D721Med (cell line): ENCODE data around the gene KIF26A.

Experiments
- DNase-seq: peaks from one replicate; pipeline ENCODE4 v3.0.0; 2011; ENCODE audit warnings: low spot score; ENCODE audit not compliant: insufficient read length
- FAIRE-seq: peaks from 2 replicates; lab custom pipeline; 2011; peaks lifted over from hg19 to GRCh38; lab: Jason Lieb, UNC
- TF ChIP-seq, protein P1 (sequence below): IDR thresholded peaks from 2 replicates; pipeline ENCODE4 v1.5.1; 2012; ENCODE audit warnings: mild to moderate bottlenecking, control low read depth; ENCODE audit not compliant: insufficient read depth; ENCODE audit errors: missing control alignments

Gene KIF26A

DNA sequence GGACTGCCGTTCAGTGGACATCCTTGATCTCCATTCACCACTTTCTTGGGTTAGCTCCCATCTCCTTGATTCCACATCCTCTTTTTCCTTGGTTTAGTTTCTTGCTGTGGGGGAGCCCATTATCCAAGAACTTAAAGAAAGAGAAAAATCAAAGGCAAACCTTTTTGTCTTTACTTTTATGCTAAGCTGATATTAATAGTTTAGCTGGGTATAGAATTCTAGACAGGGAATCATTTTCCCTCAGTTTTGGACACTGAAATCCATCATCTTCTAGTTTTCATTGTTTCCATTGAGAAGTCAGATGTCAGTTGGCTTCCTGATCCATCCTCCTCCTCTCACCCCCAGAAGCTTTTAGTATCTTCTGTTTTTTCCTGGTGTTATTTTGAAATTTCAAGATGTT is 8.8 kb upstream of the KIF26A start:
- TF ChIP-seq, protein P1, sequence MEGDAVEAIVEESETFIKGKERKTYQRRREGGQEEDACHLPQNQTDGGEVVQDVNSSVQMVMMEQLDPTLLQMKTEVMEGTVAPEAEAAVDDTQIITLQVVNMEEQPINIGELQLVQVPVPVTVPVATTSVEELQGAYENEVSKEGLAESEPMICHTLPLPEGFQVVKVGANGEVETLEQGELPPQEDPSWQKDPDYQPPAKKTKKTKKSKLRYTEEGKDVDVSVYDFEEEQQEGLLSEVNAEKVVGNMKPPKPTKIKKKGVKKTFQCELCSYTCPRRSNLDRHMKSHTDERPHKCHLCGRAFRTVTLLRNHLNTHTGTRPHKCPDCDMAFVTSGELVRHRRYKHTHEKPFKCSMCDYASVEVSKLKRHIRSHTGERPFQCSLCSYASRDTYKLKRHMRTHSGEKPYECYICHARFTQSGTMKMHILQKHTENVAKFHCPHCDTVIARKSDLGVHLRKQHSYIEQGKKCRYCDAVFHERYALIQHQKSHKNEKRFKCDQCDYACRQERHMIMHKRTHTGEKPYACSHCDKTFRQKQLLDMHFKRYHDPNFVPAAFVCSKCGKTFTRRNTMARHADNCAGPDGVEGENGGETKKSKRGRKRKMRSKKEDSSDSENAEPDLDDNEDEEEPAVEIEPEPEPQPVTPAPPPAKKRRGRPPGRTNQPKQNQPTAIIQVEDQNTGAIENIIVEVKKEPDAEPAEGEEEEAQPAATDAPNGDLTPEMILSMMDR = no peak
- DNase-seq = no peak
- no peak for FAIRE-seq

DNA sequence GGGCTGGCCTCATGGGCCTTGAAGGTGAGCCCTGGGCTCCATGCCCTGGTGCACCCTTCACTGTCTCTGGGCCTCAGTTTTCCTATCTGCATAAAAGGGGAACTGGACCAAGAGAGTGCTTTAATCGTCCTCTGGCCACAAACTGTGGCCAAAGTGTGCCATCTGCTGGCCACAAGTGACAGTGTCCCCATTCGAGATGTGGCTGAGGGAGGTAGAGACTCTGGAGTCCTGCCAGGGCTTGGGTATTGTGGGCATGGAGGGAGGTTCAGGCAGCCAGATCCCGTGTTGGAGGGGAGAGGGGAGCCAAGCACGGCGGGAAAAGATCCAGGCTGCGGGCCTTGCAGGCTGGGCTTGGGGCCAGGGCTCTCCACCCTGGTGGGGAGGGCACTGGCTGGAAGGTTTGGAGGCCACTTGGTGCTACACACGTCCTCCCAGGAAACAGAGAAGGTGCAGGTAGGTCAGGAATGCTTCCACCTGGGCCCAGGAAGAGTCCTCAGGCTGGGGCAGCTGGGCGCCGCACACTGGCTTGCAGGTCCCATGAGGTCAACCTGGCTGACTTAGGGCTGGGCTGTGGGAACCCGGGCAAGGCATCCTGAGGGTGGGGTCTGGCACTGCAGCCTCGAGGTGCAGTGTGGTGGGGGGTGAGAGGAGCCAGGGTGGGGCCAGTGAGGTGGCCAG is 7.3 kb upstream of the KIF26A start:
- FAIRE-seq = no peak
- no peak for DNase-seq
- TF ChIP-seq, protein P1 = peak; percentile 75

DNA sequence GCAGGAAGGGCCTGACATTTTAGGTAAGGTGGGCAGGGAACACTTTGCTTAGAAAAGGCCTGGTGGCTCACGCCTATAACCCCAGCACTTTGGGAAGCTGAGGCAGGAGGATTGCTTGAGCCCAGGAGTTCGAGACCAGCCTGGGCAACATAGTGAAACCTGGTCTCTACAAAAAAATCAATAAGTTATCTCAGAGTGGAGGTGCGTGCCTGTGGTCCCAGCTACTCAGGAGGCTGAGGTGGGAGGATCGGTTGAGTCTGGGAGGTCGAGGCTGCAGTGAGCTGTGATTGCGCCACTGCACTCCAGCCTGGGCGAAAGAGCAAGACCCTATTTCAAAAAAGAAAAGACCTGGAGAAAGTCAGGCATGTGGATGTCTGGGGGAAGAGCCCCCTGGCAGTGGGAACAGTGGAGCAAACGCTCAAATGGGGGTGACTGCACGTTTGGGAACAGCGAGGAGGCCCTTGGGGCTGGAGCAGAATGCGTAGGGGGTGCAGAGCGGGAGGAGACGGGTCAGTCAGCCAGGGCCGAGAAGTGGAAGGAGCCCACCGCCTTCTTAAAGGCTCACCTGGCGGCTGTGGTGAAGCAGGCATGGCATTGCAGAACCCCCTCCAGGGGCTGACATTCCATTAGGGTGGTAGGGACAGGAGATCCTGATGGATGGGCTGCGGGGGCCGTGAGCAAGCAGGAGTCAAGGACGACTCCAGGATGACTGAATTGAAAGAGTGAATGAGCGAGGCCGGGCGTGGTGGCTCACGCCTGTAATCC is 6.2 kb upstream of the KIF26A start:
- TF ChIP-seq, protein P1 = no peak
- no peak for DNase-seq
- no peak for FAIRE-seq

DNA sequence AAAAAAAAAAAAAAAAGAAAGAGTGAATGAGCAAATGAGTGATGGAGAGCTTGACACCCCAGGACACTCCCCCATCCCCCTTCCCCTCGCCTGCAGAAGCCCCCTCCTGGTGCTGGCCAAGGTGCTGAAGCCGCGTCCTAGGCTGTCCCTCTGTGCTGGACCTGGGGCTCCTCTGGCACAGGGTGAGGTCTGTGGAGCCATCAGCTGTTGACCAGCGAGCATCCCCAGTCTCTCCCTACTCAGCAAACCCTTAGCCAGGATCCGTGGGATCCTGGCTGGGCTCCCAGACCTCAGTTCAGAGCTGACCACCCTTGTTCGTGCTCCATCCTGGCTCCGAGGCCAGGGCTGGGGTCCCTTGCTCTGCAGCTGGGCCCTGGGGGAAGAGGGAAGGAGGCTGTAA is 5.4 kb upstream of the KIF26A start:
- TF ChIP-seq, protein P1 = no peak
- no peak for FAIRE-seq
- DNase-seq = no peak

DNA sequence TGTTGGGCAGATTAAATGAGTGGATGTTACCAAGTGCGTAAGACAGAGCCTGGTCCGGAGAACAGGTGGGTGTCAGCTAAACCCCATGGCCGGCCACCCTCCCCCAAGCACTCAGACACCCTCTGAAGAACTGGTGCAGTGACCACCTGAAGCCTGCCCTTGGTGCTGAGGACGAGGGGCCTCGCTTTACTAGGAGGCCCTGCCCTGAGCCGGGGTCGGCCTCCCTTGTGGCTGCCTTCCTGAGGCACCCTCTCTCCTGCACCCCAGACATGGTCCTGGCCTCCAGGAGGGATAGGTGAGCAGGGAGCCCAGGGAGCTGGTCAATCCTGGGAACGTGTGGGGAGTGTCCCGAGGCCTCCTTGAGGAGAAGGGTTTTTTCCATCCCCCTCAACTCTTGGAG is 4.9 kb upstream of the KIF26A start:
- TF ChIP-seq, protein P1 = no peak
- FAIRE-seq = no peak
- no peak for DNase-seq

DNA sequence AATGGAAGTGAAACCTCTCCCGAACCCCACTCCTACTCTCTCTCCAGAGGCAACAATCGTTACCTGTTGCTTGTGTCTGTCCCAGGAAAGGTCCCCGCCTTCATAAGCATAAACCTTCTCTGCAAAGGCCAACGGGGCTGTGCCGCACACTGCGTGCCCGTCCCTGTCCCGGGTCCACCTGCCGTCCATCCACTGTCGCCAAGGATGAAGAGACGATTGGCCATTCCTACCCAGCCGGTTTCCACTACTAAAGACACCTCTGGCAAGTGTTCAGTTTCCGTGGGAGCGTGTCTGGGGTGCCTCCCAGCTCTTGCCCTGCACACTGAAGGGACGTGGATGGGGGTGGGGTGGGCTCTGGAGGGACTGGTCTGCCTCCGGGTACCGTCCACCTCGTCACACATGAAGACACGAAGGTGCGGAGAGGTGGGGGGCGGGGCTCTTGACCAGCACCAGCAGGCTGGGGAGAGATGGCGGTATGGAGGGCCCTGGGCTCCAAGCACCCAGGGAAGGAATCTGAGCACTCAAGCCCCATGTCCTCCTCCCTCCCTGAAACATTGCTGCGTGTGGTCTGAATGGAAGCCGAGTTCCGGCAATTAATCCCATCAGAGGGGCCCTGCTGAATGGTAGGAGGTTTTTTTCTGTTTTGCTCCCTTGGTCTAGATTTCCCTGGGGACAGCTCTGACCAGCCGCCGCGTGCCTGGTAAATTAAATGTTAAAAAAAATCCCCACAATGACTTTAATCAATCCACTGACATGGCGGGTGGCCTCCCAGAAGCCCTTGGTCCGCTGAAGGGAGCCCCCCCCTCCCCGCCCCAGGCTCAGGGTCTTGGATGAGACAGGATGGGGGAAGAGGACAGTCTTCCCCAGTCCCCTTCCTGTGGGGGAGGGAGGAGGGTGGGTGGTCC is 4.1 kb upstream of the KIF26A start:
- TF ChIP-seq, protein P1 = no peak
- DNase-seq = no peak

More for the DNA sequence above, 4.1 kb upstream of the KIF26A start:
- FAIRE-seq = no peak
